T-helper 1 cell treated with Interleukin-12 subunit alpha and Interleukin-12 subunit beta and Interleukin-4 antibody, amounts not matched to agents 30 ng/mL and 1 ng/mL, for 36 hours (primary cell): ENCODE results near the gene SPRED2. TPM values are rescaled to one million over a fixed set of nuclear protein-coding genes. Genes with fewer than 3 reads are reported as not detected.

Source experiments
- intact Hi-C: fragments of 100-400 bp; cut with micrococcal nuclease; formaldehyde crosslinking; loops from one replicate; pipeline ENCODE4 v1.15.1; 2024
- total RNA-seq: library from RNA; stranded (reverse); gene quantifications from 2 replicates; pipeline ENCODE4 v1.2.3, GENCODE V29; 2022

The SPRED2 gene
- total RNA-seq, 1 donor from 2014 or later = 6.0 TPM

DNA sequence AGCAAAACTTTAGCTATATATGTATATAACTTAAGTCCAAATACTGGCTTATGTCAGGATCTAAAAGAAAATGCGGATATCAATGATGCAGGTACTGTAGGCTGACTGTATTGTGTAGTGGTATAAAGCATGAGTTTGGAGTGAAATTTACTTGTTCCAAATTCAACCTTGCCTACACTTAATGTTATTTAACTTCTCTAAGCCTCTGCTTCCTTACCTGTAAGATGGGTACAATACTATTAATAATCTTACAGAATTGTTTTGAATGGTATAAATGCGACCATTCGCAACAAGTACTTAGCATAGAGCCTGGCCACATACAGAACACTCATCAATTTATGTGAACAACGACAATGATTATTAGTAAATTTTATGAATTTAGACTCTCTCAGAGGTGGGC, 62.4 kb downstream of the SPRED2 start:
- intact Hi-C loops = no loop called here

DNA sequence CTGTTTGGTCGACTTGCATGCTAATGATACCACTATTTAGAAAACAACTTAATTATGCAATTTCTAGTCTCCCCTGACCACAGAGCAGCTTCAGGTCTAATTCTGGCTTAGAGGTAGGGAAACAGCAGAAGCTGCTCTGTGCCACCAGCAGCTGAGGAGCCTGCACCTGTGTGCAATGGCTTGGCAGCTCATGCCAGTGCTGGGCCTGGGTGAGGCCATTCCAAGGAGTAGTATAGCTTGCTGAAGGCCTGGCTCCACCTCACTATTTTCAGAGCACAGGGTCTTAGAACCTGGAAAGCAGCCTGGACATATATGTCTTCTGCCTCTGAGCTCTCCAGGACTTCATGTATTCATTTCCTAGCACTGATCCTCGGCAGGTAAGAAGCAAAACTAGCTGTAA, 62.8 kb downstream of the SPRED2 start:
- intact Hi-C loops = no loop called here

DNA sequence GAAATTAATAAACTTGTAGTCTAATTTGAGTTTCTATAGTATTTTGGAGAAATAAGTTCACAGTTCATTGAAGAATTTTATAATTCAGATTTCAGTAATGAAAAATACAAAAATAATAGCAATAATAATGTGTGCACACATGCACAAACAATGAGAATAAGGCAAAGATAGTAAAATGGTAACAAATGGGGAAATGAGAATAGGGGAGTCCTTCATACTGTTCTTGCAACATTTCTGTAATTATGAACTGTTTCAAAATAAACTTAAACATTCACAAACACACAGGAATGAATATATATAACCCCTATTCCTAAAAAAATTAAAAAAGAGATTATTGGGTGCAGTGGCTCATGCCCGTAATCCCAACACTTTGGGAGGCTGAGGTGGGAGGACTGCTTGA, 63.9 kb downstream of the SPRED2 start:
- intact Hi-C loops = no loop called here

DNA sequence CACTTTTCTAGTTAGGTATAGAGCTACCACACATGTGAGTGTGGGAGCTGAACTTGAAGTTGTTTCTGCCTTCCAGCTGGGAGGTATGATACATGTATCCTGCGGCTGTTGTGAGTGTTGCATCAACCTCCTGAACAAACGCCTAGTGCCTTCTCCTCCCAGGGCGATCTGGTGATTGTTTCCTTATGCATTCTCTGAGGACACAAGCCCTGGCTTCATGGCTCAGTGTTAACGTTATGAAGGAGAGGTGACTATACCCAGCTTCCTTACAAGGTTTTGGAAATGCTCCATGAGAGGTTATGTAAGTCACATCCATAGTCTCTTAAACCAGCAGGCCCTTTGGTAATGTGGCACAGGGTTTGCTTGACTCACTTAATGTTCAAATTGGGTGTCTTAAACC, 64.9 kb downstream of the SPRED2 start:
- intact Hi-C loops = no loop called here

DNA sequence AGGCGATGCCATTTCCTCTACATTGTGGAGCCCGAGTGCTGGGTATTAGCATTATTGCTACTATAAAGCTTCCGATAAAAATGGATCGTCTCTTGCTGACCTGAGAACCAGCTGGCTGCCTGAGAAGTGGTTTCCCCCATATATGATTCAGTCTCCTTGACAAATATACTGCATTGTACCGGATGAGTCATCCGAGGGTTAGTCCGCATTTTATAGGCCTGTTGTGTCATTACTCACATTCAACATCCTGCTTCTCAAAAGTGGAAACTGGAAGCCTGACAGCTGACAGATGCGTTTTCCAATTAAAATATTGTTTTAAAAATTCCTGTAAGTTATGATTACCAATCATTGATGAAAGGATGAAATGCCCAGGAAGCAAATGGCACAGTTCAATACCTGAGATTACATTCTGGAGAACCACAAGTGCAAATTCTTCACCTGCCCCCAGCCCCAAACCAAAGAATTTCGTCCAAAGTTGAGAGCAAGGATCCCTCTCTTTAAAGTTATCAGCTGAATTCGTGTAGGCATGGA, 65.7 kb downstream of the SPRED2 start:
- intact Hi-C loops = loop anchor here (1.0 kb wide), 1 partner anchor 8 kb away; no protein-coding TSS in a partner anchor

DNA sequence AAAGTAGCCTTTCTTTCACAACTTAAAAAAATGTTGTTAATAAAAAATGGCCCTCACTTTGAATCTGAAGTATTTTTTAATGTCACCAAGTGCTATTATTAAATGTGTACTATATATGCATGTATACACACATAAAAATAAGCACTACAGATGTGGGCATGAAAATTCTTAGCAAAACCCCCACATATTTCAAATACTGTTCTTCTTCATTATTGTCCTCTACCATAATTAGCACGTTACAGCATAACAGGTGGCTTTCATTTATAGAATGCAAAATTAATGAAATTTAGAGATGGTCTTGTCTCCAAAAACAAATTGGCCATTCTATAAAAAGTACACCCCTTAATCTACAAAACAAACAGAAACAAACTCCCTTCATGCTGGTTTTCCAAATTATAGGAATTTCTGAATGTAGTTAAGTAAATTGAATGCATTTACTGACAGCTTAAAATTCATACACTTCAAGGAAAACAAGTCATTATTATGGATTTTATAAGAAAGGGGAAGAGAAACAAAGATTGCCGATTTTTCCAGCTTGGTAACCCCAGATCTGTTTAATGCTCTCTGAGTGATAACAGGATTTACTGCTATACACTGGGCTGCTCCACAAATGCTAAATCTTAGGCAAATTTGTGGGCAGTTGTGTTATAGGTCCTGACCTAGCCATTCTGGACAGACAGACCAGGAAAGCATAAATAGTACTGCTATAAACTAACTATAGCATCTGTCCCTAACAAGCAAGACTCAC, 67.2 kb downstream of the SPRED2 start:
- intact Hi-C loops = no loop called here

DNA sequence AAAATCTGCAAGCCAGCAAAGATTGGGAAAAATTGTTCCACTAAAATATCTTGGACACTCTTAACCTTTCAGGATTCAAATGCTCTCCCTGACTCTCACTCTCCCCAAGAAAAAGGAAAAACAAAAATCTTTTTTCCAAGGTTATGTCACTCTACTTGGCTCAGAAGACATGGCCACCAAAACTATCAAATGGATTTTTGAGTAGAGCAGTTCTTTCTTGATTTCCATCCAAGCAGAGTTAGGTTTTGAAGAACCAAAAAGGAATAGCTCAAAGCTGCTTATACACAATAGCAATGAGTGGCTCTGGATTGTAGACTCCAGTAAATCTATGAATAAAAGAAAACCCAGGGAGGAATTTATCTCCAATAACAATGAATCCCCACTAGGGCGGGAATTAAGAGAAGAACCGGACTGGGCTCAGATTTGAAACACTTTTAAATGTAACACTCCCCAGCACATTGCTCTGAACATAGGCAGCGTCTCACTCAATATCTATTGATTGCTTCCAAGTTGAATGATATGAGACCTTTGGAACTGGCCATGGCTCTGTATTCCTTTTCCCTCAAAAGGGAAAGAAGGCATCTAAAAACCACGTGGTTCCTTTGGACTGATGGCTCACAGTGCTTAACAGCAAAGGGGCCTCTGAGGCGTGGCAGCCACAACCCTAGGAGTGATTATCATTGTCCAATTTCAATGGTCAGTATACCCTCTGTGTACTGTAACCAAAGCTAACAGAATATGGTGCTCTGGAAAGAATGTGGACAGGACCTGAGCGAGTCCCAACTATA, 68.3 kb downstream of the SPRED2 start:
- intact Hi-C loops = no loop called here

DNA sequence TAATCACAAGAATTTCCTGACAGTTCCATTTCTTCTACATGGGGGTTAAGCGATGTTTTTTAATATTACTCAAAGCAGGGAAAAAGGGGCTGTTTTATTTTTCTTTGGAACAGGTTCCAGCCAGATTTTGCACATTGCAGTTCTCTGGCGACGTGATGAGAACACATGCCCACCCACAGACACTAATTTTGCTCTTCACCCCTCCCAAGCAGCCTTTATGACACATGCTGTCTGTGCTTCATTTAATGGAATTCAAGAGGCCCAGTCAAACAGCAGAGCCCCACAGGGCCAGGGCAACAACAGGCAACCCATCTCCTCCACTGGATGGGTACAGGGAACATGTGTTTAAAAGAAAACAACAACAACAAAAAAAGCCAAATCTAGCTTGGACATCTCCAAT, 70.8 kb downstream of the SPRED2 start:
- intact Hi-C loops = no loop called here

DNA sequence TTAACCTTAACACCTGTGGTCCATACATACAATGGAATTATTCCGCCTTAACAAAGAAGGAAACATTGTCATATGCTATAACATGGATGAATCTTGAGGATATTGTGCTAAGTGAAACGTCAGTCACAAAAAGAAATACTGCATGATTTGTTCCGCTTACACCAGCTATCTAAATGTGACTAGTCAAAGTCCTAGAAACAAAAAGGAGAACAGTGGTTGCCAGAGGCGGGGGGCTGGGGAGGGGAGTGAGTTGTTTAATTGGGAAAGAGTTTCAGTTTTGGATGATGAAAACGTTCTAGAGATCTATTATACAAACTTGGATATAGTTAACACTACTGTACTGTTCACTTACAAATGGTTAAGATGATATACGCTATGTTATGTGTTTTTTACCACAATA, 72.0 kb downstream of the SPRED2 start:
- intact Hi-C loops = no loop called here

DNA sequence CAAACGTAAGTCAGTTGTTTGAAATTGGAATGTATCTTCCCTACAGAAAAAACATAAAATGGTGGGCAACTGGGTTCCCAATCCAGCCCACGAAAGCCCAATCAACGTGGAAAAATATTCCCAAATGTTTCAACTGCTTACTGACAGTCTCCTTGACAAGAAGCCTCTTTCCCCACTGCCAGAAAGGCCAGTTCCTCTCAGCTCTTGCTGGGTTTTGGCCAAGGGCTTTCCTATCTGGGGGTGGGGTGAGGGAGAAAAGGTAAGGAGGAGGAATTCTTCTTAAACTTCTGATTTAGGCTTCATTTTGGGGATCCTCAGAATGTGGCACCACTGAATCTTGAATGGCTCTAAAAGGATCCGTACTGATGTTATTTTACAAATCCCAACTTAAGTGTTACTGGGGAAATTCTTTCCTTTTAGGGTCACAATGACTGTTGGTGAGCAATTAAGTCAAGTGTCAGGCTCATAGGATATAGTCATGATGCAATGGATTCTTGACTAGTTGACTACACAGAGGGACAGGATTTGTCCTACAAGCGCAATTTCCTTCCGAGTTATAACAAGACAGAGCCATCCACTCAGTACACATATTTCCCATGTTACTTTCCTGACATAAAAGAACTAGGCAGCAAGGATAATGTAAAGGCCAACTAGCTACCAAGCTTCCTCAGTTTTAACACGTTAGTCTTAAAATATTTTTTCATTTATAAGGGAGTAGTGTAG, 73.6 kb downstream of the SPRED2 start:
- intact Hi-C loops = loop anchor here (1.0 to 2.0 kb wide), 3 partner anchors 7 to 78 kb away; no protein-coding TSS in a partner anchor

DNA sequence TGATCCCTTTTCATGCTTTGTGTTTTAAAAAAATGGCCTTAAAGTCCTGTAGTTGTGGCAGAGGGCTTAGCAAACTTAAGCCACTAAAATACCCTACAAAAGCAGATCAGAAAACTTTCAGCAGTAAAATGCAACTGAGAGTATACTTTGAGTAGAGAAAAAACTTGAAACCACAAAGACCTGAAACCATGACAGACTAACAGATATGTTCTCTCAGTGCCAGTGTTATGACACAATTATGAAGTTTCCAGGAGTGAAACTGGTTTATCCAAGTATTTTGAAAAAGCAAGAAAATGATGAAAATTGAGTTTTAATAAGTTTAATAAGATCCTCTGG, 74.5 kb downstream of the SPRED2 start:
- intact Hi-C loops = loop anchor here (1.0 to 2.0 kb wide), 3 partner anchors 8 to 79 kb away; no protein-coding TSS in a partner anchor

DNA sequence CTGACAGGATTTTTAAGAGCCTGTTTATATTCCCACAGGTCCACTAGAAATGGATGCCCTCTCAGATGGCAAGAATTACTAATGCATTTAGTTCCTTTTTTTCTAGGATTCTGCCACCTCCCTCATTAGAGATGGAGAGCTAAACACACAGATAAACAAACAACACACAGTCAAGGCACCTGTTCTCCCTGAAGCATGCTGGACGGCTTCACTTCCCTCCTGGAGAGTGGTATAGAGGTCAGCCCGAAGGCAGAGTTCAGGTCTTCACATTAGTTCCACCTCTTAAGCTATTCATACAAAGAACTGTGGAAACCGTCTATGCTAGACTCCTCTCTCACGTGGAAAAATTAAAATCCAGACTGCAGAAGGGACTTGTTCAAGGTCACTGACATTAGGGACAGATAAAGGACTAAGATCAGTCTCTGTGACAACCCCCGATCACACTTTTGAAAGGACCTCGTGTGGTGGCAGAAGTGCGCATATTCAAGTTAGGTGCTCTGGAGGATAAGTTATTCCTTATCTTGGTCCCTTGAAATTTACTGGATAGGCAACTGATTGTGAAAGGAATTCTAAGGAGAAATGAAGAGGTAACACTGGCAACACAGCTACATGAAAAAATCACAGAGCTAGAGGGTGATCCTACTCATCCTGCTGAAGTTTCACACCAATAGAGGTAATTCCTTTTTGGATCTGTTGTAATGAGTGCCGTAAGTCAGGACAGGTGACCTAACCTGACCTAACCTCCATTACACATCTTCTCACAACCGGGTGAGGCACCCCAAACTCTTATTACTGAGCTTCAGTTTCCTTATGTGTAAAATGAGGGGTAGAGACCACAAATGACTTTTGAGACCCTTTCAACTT, 75.1 kb downstream of the SPRED2 start:
- intact Hi-C loops = no loop called here

DNA sequence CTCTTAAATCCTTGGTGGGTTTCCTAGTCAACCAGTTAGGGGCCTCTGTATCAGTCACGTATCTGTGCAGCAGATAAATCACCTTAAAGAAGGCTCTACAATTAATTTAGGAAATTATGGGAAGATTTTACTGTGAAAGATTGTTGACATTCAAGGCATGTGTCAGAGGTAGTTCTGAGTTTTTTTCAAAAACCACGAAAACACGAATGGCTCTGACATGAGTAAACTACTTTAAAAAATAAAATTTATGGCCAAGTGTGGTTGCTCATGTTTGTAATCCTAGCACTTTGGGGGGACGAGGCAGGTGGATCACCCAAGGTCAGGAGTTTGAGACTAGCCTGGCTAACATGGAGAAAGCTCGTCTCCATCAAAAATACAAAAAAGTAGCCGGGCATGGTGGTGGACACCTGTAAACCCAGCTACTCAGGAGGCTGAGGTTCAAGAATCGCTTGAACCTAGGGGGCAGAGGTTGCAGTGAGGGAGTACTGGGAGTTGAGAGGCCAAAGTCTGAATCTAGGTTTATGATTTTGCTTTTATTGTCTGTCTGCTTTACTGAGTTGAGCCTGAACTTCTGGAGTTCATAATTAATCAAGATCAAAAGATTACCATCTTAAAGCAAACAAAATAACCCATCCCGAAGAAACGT, 77.1 kb downstream of the SPRED2 start:
- intact Hi-C loops = no loop called here

DNA sequence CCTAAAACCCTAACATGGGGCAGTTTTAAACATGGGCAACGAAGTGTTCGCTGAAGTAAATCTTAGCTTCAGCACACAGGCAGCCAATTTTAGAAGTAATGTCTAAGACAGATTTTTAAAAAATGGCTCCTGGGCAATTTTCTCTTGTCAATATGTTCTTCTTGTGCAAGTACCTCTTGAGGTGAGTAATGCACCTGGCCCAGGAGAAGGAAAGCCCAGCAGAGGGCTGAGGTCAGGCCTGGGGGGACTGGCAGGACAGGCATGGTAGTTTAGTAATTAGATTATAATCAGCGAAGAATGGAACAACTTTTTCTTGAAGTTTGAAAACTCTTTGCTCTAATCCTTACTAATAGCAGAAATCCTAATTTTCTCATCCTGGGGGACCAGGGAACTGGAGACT, 77.6 kb downstream of the SPRED2 start:
- intact Hi-C loops = no loop called here

DNA sequence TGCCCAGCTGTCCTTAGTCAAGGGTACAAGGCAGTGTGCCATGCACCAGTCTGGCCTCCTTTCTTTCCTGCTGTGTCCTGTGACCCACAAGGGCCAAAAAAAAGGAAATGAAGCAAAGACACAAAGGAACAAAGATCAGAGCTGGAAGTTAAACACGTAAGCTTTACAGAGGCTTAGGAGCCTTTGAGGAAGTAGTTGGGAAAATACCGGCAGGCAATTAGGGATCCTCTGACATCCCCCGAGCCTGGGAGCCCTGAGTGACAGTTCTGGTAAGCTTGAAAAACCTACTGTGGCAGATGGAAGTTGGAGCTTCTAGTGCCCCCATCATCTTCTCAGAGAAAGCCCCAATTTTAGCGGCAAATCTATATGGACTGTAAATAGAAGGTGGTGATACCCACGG, 78.5 kb downstream of the SPRED2 start:
- intact Hi-C loops = no loop called here

DNA sequence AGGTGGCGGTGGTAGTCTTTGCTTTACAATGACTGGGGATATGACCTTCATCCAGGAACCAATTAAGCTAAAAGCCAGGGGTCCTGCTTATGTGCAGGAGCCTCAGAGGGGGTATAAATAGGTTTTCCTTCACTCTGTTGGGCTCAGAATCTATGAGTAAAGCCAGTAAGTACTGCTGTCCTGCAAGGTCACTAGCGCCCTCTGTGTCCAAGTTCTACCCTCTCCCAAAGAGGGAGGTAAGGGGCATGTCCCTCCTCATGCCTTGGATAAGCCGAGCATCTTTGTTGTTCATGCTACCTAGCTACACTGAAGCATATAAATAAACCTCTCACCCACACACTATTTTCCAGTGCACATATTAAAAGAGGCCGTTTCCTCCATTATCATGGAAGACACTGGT, 79.4 kb downstream of the SPRED2 start:
- intact Hi-C loops = no loop called here

DNA sequence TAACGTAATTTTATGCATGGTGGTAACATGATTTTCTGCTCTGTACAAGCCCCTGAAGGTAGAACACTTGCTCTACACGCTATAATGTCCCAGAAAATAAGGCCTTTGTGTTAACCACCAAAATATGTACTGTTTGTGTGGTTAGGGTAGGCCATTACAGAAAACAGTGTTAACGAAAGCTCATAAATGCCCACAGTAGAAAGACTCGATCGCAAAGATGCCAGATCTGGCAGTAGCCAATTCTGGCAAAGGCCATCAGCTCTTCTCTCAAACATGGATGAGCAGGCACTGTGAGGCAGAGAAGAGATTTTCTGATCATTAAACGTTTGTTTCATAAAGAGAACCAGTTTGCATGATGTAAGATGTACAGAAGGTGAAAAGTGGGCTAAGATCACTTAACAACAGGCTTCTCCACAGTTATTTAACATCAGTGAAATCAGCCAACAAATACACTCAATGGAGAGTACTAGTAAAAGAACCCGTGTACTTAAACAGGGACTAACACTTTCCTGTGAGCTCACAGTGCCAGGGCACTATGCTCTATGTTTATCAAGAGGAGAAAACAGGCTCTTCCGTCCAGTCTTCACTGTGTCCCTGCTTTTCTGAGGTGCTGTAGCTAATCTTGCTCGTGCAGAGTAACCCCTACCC, 80.3 kb downstream of the SPRED2 start:
- intact Hi-C loops = loop anchor here (2.0 kb wide), 1 partner anchor 87 kb away; no protein-coding TSS in a partner anchor

DNA sequence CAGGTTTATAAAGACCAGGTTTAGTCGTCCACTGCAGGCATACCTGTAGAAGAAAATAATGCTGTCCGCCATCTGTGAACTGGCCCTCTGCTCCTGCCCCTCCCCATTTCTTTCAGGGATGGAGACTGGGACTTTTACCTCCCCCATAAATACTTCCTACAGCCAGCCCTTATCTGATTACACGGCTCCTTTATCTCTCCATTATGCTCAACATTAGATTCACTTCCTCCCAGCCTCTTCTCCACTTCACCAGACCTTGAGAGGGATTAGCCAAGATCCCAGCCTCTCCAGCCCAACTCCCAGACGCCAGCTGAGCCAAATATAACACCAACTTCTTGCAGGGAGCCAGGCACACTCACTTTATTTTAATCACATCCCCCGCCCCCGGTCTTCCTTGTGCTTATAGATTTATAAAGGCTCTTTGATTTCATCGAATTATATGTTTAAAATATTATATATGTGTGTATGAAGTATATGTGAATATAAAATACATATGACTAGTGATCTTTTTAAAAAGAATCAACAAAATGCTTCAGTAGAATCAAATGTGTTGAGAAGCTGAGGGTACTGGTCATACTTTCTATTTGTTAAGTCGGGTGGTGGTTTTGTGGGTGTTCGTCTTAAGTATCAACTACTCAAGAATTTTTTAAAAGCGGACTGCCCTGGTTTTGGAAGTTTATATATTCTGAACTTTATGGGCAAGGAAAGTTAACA, 81.0 kb downstream of the SPRED2 start:
- intact Hi-C loops = loop anchor here (2.0 kb wide), 1 partner anchor 87 kb away; no protein-coding TSS in a partner anchor

DNA sequence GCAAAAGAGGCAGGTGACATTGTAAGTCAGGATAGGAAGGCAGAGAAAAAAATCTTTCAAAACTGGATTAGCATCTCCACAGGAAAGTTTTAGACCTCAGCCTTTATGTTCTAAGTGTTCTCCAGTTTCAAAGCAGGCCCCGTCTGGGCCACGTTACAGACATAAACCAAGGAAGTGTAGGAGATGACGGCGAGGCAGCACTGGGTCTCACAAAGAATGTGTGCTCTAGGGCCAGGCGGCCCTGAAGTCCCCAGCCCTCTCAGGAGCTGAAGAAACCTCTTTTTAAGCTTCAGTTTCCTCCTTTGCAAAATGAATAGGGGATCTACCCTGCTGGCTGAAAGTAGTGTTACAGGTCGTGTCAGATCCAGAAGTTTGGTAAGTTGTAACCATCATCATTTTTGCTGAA, 81.7 kb downstream of the SPRED2 start:
- intact Hi-C loops = loop anchor here (2.0 kb wide), 1 partner anchor 86 kb away; no protein-coding TSS in a partner anchor
